ENCODE measurements around the gene HPSE. TPM values are rescaled to one million over a fixed set of nuclear protein-coding genes. Genes with fewer than 3 reads are reported as not detected.

The HPSE gene
- total and polyA plus RNA-seq, 2 of the 8 experiments (the other 6 are each of a cell fraction or from before 2014, with no cell fraction given) = 1.5 to 5.0 TPM

DNA sequence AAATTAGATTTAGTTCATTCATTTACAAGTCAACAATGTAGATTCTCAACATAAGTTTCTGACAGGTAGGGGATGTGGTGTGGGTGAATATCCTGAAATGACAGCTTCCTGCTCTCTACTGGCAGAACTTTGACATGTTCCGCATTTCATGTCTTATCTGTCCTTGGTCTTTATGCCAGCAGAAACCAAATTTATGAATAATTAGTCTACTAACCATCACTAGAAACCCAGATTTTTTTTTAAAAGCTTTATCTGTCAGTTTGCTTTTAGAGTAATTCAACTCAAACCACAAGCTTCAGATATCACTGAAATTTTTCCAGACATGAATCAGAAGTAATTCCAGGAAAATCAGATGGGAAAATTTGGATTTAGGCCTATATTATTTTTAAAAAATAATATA, 68.0 kb downstream of the HPSE start:
- no peak overlapping the region for H3K23ac ChIP-seq (ENCODE audit: insufficient read length)
- H3K4me1 ChIP-seq (replicated peaks in 1 of 4; ENCODE audit: control insufficient read depth in 3 of 4, insufficient read depth in 4 of 4, low read length in 3 of 4) = no peaks in the 10 kb centered on the region
- POLR2A ChIA-PET (ENCODE audit: partially characterized antibody) = no interaction called here
- CTCF ChIA-PET (ENCODE audit: partially characterized antibody) = interaction anchor here (0.9 to 5.1 kb wide), 6 partner anchors 12 to 200 kb away, joined by 3 to 20 read pairs (median 8); partner anchors contain the start of gene COQ2
- DNase-seq (ENCODE audit: low read depth in 1 of 2, low spot score in 2 of 2) = no peak
- H4K91ac ChIP-seq (replicated peaks; ENCODE audit: insufficient read length, low read length) = no peak overlapping the region
- FAIRE-seq = no peak
- H3K4me2 ChIP-seq (ENCODE audit: insufficient read depth in 1 of 2, low read depth in 2 of 2, low read length in 2 of 2) = no peak overlapping the region
- no peaks in the 10 kb centered on the region for H3K79me1 ChIP-seq (ENCODE audit: low read depth, low read length)
- H3K79me2 ChIP-seq (ENCODE audit: control insufficient read depth in 1 of 2, insufficient read depth in 2 of 2, low read length in 2 of 2) = no peaks in the 10 kb centered on the region
- no peak overlapping the region for H3K27ac ChIP-seq (ENCODE audit: low read depth, low read length)
- H2BK120ac ChIP-seq (replicated peaks; ENCODE audit: low read depth, low read length) = no peak overlapping the region
- peaks cover 0 to under 1% (median 0%) of the 10 kb centered on the region in 4 experiments; a peak in 1 of 7 replicates for H3K27me3 ChIP-seq (replicated peaks in 1 of 4; ENCODE audit: control insufficient read depth in 3 of 4, extremely low read depth in 1 of 4, insufficient read depth in 3 of 4, low read length in 3 of 4)
- H2AK5ac ChIP-seq (ENCODE audit: low read depth, low read length) = no peak overlapping the region
- no peak overlapping the region for H2BK15ac ChIP-seq (ENCODE audit: low read length)
- H2BK12ac ChIP-seq (ENCODE audit: low read depth, low read length) = no peak overlapping the region
- no peaks in the 10 kb centered on the region for H3K9me3 ChIP-seq (ENCODE audit: insufficient read depth in 2 of 2, low read depth in 1 of 2, low read length in 1 of 2)
- WGBS, 2 experiments (ENCODE audit: extremely low coverage in 1 of 2, insufficient coverage in 1 of 2, insufficient read length in 1 of 2, insufficient replicate concordance in 2 of 2, low coverage in 1 of 2, low lambda C conversion rate in 2 of 2, missing lambda C conversion rate in 1 of 2) = 86% methylated on average over 1 of the region's 1 CpG; no CpG with 5 or more reads in 1 of the 2 experiments
- H2AFZ ChIP-seq (ENCODE audit: low read length) = no peak overlapping the region
- H3K14ac ChIP-seq (ENCODE audit: insufficient read length) = no peak overlapping the region
- no peak overlapping the region for H3K4me3 ChIP-seq (ENCODE audit: extremely low read depth in 1 of 4, insufficient read depth in 2 of 4, low read depth in 3 of 4, low read length in 4 of 4)
- no peak overlapping the region for H2BK5ac ChIP-seq (ENCODE audit: low read depth, low read length)
- no peak overlapping the region for H2BK20ac ChIP-seq (ENCODE audit: low read length)
- no peak overlapping the region for H3K9ac ChIP-seq (replicated peaks in 1 of 4; ENCODE audit: extremely low read depth in 1 of 4, low read depth in 3 of 4, low read length in 3 of 4)
- peaks cover 0 to 19% (median 4%) of the 10 kb centered on the region in 4 experiments; a peak in 5 of 8 replicates for H3K36me3 ChIP-seq (ENCODE audit: control insufficient read depth in 2 of 4, insufficient read depth in 4 of 4, low read length in 3 of 4)
- no peaks in the 10 kb centered on the region for H3K23me2 ChIP-seq (ENCODE audit: low read depth, low read length)
- no peak overlapping the region for H3K56ac ChIP-seq (replicated peaks; ENCODE audit: insufficient read length, low read depth, low read length)
- no peak overlapping the region for H4K8ac ChIP-seq (ENCODE audit: extremely low read depth, insufficient read depth, low read length)
- H3K18ac ChIP-seq (ENCODE audit: extremely low read depth, low read length) = no peak overlapping the region
- H4K20me1 ChIP-seq (replicated peaks in 1 of 2; ENCODE audit: control insufficient read depth in 1 of 2, insufficient read depth in 2 of 2, low read length in 2 of 2) = no peaks in the 10 kb centered on the region
- no peak overlapping the region for H3K4ac ChIP-seq (replicated peaks; ENCODE audit: insufficient read length, low read depth, low read length)
- H4K5ac ChIP-seq (ENCODE audit: insufficient read length, low read depth, low read length) = no peak overlapping the region
